ENCODE results near the gene NACA.

Gene NACA

DNA sequence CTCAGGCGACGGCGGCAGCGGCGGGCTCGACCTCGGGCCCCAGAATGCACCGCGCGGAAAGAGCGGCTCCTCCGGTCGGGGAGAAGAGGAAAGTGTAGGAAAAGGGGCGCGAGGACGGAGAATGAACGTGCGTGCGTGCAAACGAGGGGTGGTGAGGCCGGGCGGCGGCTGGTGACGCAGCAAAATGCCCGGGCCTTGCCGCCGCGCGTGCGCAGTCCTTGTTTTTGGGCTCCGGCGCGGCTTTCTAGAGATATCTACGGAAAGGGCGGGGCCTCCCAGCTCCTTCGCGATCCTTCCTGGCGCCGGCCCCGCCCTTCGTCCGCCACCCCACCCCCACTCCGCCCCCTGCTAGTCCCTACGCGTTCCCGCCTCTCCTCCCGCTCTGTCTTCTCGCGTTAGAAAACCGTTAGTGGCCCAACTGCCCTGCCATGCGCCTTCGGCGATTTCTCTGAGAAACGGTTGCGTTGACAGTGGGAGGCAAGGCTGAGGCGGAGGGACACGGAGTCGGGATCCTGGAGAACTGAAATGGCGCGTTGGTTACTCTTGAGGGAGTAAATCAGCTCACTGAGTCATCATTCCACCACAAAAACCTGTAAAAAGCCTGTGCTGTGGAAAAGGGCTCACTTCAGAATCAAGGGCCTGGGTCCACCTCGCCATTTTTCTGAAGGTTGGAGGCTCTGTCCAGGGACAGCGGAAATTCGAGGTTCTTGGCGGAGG is 36.8 kb downstream of the NACA start, which contains the start of gene PTGES3 (continued):
- peak; percentile 54; the same call in 1 of the 2 replicates for TF ChIP-seq HIC1 (tag by site-specific recombination; IDR thresholded peaks at IDR 0.05)
- TF ChIP-seq OVOL3 (tag by site-specific recombination; IDR thresholded peaks at IDR 0.05) = peak; percentile 79; the same call in 1 of the 2 replicates
- TF ChIP-seq, protein P1, sequence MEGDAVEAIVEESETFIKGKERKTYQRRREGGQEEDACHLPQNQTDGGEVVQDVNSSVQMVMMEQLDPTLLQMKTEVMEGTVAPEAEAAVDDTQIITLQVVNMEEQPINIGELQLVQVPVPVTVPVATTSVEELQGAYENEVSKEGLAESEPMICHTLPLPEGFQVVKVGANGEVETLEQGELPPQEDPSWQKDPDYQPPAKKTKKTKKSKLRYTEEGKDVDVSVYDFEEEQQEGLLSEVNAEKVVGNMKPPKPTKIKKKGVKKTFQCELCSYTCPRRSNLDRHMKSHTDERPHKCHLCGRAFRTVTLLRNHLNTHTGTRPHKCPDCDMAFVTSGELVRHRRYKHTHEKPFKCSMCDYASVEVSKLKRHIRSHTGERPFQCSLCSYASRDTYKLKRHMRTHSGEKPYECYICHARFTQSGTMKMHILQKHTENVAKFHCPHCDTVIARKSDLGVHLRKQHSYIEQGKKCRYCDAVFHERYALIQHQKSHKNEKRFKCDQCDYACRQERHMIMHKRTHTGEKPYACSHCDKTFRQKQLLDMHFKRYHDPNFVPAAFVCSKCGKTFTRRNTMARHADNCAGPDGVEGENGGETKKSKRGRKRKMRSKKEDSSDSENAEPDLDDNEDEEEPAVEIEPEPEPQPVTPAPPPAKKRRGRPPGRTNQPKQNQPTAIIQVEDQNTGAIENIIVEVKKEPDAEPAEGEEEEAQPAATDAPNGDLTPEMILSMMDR (tag by site-specific recombination; IDR thresholded peaks at IDR 0.05) = peak; percentile 63; the same call in 1 of the 2 replicates
- TF ChIP-seq ZBTB8A (tag by site-specific recombination; IDR thresholded peaks at IDR 0.05) = peak; percentile 95
- no peak for TF ChIP-seq ZNF544 (tag by site-specific recombination; IDR thresholded peaks at IDR 0.05)
- no peak for TF ChIP-seq ZNF548 (tag by site-specific recombination; IDR thresholded peaks at IDR 0.05)
- TF ChIP-seq REPIN1 (tag by site-specific recombination; IDR thresholded peaks at IDR 0.05; ENCODE audit: low read depth) = no peak
- TF ChIP-seq, protein P2, sequence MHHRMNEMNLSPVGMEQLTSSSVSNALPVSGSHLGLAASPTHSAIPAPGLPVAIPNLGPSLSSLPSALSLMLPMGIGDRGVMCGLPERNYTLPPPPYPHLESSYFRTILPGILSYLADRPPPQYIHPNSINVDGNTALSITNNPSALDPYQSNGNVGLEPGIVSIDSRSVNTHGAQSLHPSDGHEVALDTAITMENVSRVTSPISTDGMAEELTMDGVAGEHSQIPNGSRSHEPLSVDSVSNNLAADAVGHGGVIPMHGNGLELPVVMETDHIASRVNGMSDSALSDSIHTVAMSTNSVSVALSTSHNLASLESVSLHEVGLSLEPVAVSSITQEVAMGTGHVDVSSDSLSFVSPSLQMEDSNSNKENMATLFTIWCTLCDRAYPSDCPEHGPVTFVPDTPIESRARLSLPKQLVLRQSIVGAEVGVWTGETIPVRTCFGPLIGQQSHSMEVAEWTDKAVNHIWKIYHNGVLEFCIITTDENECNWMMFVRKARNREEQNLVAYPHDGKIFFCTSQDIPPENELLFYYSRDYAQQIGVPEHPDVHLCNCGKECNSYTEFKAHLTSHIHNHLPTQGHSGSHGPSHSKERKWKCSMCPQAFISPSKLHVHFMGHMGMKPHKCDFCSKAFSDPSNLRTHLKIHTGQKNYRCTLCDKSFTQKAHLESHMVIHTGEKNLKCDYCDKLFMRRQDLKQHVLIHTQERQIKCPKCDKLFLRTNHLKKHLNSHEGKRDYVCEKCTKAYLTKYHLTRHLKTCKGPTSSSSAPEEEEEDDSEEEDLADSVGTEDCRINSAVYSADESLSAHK (tag by site-specific recombination; IDR thresholded peaks at IDR 0.05) = peak; percentile 18; the same call in 1 of the 2 replicates
- TF ChIP-seq ZBTB44 (tag by site-specific recombination; IDR thresholded peaks at IDR 0.05) = 0 out of 2 replicates have a peak, but pooled peaks have one; percentile 48
- TF ChIP-seq ZNF791 (tag by site-specific recombination; IDR thresholded peaks at IDR 0.05) = no peak
- TF ChIP-seq, protein P3, sequence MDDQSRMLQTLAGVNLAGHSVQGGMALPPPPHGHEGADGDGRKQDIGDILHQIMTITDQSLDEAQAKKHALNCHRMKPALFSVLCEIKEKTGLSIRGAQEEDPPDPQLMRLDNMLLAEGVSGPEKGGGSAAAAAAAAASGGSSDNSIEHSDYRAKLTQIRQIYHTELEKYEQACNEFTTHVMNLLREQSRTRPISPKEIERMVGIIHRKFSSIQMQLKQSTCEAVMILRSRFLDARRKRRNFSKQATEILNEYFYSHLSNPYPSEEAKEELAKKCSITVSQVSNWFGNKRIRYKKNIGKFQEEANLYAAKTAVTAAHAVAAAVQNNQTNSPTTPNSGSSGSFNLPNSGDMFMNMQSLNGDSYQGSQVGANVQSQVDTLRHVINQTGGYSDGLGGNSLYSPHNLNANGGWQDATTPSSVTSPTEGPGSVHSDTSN (CRISPR knock-in tag; IDR thresholded peaks at IDR 0.05) = no peak
- TF ChIP-seq, protein P4, sequence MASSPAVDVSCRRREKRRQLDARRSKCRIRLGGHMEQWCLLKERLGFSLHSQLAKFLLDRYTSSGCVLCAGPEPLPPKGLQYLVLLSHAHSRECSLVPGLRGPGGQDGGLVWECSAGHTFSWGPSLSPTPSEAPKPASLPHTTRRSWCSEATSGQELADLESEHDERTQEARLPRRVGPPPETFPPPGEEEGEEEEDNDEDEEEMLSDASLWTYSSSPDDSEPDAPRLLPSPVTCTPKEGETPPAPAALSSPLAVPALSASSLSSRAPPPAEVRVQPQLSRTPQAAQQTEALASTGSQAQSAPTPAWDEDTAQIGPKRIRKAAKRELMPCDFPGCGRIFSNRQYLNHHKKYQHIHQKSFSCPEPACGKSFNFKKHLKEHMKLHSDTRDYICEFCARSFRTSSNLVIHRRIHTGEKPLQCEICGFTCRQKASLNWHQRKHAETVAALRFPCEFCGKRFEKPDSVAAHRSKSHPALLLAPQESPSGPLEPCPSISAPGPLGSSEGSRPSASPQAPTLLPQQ (tag by site-specific recombination; IDR thresholded peaks at IDR 0.05) = peak; percentile 96
- TF ChIP-seq ZNF26 (tag by site-specific recombination; IDR thresholded peaks at IDR 0.05) = no peak
- 0 out of 2 replicates have a peak, but pooled peaks have one; percentile 19 for TF ChIP-seq BCL11B (tag by site-specific recombination; IDR thresholded peaks at IDR 0.05; ENCODE audit: low read depth)
- TF ChIP-seq ZSCAN5A (tag by site-specific recombination; IDR thresholded peaks at IDR 0.05) = no peak
- peak; percentile 56; the same call in 1 of the 2 replicates for TF ChIP-seq ZBTB21 (tag by site-specific recombination; IDR thresholded peaks at IDR 0.05)
- TF ChIP-seq ZNF16 (tag by site-specific recombination; IDR thresholded peaks at IDR 0.05; ENCODE audit: low read depth) = no peak
- TF ChIP-seq ZNF223 (tag by site-specific recombination; IDR thresholded peaks at IDR 0.05) = no peak
- no peak for TF ChIP-seq ZNF112 (tag by site-specific recombination; IDR thresholded peaks at IDR 0.05)
- TF ChIP-seq ZFP37 (tag by site-specific recombination; IDR thresholded peaks at IDR 0.05) = peak; percentile 50; the same call in 1 of the 2 replicates
- TF ChIP-seq ZBTB26 (tag by site-specific recombination; optimal IDR thresholded peaks at IDR 0.05) = peak; percentile 95

All from HEK293 (cell line).